IMR-90 (cell line): ENCODE results near the gene RFTN1. TPM values are rescaled to one million over a fixed set of nuclear protein-coding genes. Genes with fewer than 3 reads are reported as not detected.

Experiments used
- ATAC-seq: fragments of 200-7000 bp; cut with Tn5 transposase; 2 replicates; pipeline ENCODE4 v1.9.1; 2020; ENCODE audit warnings: low read depth, mild to moderate bottlenecking, moderate library complexity
- BruUV-seq: library from RNA; stranded (reverse); fragments of 400-500 nt; replicated peaks from 2 replicates; lab custom pipeline; 2021; lab: Mats Ljungman, UMichigan
- CTCF ChIA-PET: fragments of 300-600 bp; formaldehyde crosslinking; extraction: SDS; loops from one replicate; lab custom pipeline; 2021; ENCODE audit warnings: antibody characterized with exemption; lab: Yijun Ruan, JAX
- POLR2A ChIA-PET: fragments of 300-600 bp; sonication (Branson Sonifier 250); formaldehyde crosslinking; loops from one replicate; lab custom pipeline; 2022; ENCODE audit warnings: antibody characterized with exemption; ENCODE audit not compliant: unreplicated experiment; lab: Charles Lee
- DNase-seq: peaks from one replicate; pipeline ENCODE4 v3.0.0; 2013
- H2AFZ ChIP-seq: replicated peaks from 2 replicates; pipeline ENCODE3; 2013; ENCODE audit warnings: low read length, mild to moderate bottlenecking; ENCODE audit not compliant: poor library complexity
- H2AK5ac ChIP-seq: 2 replicates; pipeline ENCODE4 v1.6.1; 2013; ENCODE audit warnings: low read depth, low read length, inconsistent platforms
- H2AK9ac ChIP-seq: replicated peaks from 2 replicates; pipeline ENCODE3; 2013; ENCODE audit warnings: mild to moderate bottlenecking, low read depth, low read length, moderate library complexity; ENCODE audit not compliant: poor library complexity
- H2BK120ac ChIP-seq: 2 replicates; pipeline ENCODE4 v1.6.1; 2013; ENCODE audit warnings: low read depth, low read length, inconsistent platforms
- H2BK15ac ChIP-seq: 3 replicates; pipeline ENCODE4 v1.6.1; 2013; ENCODE audit warnings: low read depth, low read length, inconsistent platforms
- H2BK20ac ChIP-seq: 2 replicates; pipeline ENCODE4 v1.6.1; 2013; ENCODE audit warnings: low read depth, mild to moderate bottlenecking, inconsistent platforms, low read length, moderate library complexity
- H2BK5ac ChIP-seq: 2 replicates; pipeline ENCODE4 v1.6.1; 2013; ENCODE audit warnings: mild to moderate bottlenecking, low read depth, low read length, inconsistent platforms; ENCODE audit not compliant: poor library complexity, severe bottlenecking
- H3K14ac ChIP-seq: replicated peaks from 2 replicates; pipeline ENCODE4 v1.6.1; 2013; ENCODE audit warnings: low read depth, low read length, inconsistent platforms
- H3K18ac ChIP-seq: 2 replicates; pipeline ENCODE4 v1.6.1; 2013; ENCODE audit warnings: low read depth, low read length, control low read depth
- H3K23ac ChIP-seq: 2 replicates; pipeline ENCODE4 v1.6.1; 2013; ENCODE audit warnings: low read depth, low read length, inconsistent platforms
- H3K27ac ChIP-seq: 2 replicates; pipeline ENCODE4 v1.5.1; 2013; ENCODE audit warnings: mild to moderate bottlenecking, control low read depth, low read length; ENCODE audit not compliant: insufficient read depth
- H3K27me3 ChIP-seq: 2 replicates; pipeline ENCODE4 v1.6.1; 2013; ENCODE audit warnings: low read length; ENCODE audit not compliant: control insufficient read depth, insufficient read depth
- H3K36me3 ChIP-seq: 2 replicates; pipeline ENCODE4 v1.6.1; 2013; ENCODE audit warnings: low read length, mixed read lengths; ENCODE audit not compliant: control insufficient read depth, insufficient read depth
- H3K4ac ChIP-seq: 2 replicates; pipeline ENCODE4 v1.6.1; 2013; ENCODE audit warnings: low read depth, low read length, inconsistent platforms
- H3K4me1 ChIP-seq: 2 replicates; pipeline ENCODE4 v1.6.1; 2013; ENCODE audit warnings: low read length, mixed read lengths; ENCODE audit not compliant: control insufficient read depth, insufficient read depth
- H3K4me2 ChIP-seq: 2 replicates; pipeline ENCODE4 v1.6.1; 2013; ENCODE audit warnings: low read depth, mild to moderate bottlenecking, control low read depth, low read length, moderate library complexity
- H3K4me3 ChIP-seq: 2 replicates; pipeline ENCODE4 v1.5.1; 2013; ENCODE audit warnings: low read depth, mild to moderate bottlenecking, control low read depth, low read length, moderate library complexity; ENCODE audit not compliant: insufficient read depth
- H3K56ac ChIP-seq: 2 replicates; pipeline ENCODE4 v1.6.1; 2013; ENCODE audit warnings: low read length, inconsistent platforms; ENCODE audit not compliant: insufficient read depth; ENCODE audit errors: extremely low read depth
- H3K79me1 ChIP-seq, 2 experiments: 2 replicates each; pipeline ENCODE4 v1.6.1; 2013; ENCODE audit warnings: low read length in 2 of 2, inconsistent platforms in 1 of 2, low read depth in 1 of 2
- H3K9ac ChIP-seq: 2 replicates; pipeline ENCODE4 v1.6.1; 2013; ENCODE audit warnings: low read depth, low read length, control low read depth
- H3K9me1 ChIP-seq: 2 replicates; pipeline ENCODE4 v1.6.1; 2013; ENCODE audit warnings: low read length, inconsistent platforms; ENCODE audit not compliant: insufficient read depth
- H3K9me3 ChIP-seq: 2 replicates; pipeline ENCODE4 v1.6.1; 2013; ENCODE audit warnings: low read length; ENCODE audit not compliant: control insufficient read depth, insufficient read depth
- H4K20me1 ChIP-seq: 2 replicates; pipeline ENCODE4 v1.6.1; 2013; ENCODE audit warnings: low read length, inconsistent platforms; ENCODE audit not compliant: insufficient read depth
- H4K5ac ChIP-seq: 2 replicates; pipeline ENCODE4 v1.6.1; 2013; ENCODE audit warnings: mild to moderate bottlenecking, low read depth, low read length, control low read depth
- H4K8ac ChIP-seq, 2 experiments: 2 replicates each; pipeline ENCODE4 v1.6.1; 2013; ENCODE audit warnings: low read depth in 2 of 2, low read length in 2 of 2, control low read depth in 1 of 2, inconsistent platforms in 1 of 2
- H4K91ac ChIP-seq: 2 replicates; pipeline ENCODE4 v1.6.1; 2013; ENCODE audit warnings: low read depth, low read length, inconsistent platforms; ENCODE audit not compliant: insufficient read depth
- BHLHE40 ChIP-seq: fragments of 150-350 bp; IDR thresholded peaks from 2 replicates; pipeline ENCODE4 v1.6.1; 2016; ENCODE audit warnings: mild to moderate bottlenecking, low read depth, low read length
- CEBPB ChIP-seq: IDR thresholded peaks from 2 replicates; pipeline ENCODE4 v1.6.1; 2012; ENCODE audit warnings: low read depth, low read length, improper control_type of control experiment
- CTCF ChIP-seq: conservative IDR thresholded peaks from 2 replicates; pipeline ENCODE4 v1.5.1; 2012; ENCODE audit warnings: mild to moderate bottlenecking, low read depth, low read length, improper control_type of control experiment
- FOS ChIP-seq: fragments of 150-350 bp; IDR thresholded peaks from 2 replicates; pipeline ENCODE4 v1.6.1; 2016; ENCODE audit warnings: low read depth, low read length
- MAFK ChIP-seq: IDR thresholded peaks from 2 replicates; pipeline ENCODE4 v1.6.1; 2012; ENCODE audit warnings: low read depth, low read length, improper control_type of control experiment
- MAZ ChIP-seq: IDR thresholded peaks from 2 replicates; pipeline ENCODE4 v1.6.1; 2012; ENCODE audit warnings: low read depth, mild to moderate bottlenecking, low read length, improper control_type of control experiment, moderate library complexity, borderline replicate concordance
- MXI1 ChIP-seq: IDR thresholded peaks from 2 replicates; pipeline ENCODE4 v1.6.1; 2012; ENCODE audit warnings: low read depth, mild to moderate bottlenecking, low read length, moderate library complexity, borderline replicate concordance
- NFE2L2 ChIP-seq: fragments of 150-350 bp; IDR thresholded peaks from 2 replicates; pipeline ENCODE4 v1.6.1; 2016; ENCODE audit warnings: low read depth, mild to moderate bottlenecking, low read length
- POLR2A ChIP-seq: IDR thresholded peaks from 2 replicates; pipeline ENCODE4 v1.6.1; 2012; ENCODE audit warnings: mild to moderate bottlenecking, low read depth, low read length
- RAD21 ChIP-seq: IDR thresholded peaks from 2 replicates; pipeline ENCODE4 v1.6.1; 2012; ENCODE audit warnings: low read length, improper control_type of control experiment
- RCOR1 ChIP-seq: IDR thresholded peaks from 2 replicates; pipeline ENCODE4 v1.6.1; 2012; ENCODE audit warnings: mild to moderate bottlenecking, low read length, improper control_type of control experiment; ENCODE audit not compliant: insufficient replicate concordance
- RFX5 ChIP-seq: IDR thresholded peaks from 2 replicates; pipeline ENCODE4 v1.8.0; 2012; ENCODE audit warnings: low read depth, mild to moderate bottlenecking, low read length, moderate library complexity
- SMC3 ChIP-seq: fragments of 150-350 bp; IDR thresholded peaks from 2 replicates; pipeline ENCODE4 v1.6.1; 2016; ENCODE audit warnings: low read depth, mild to moderate bottlenecking, antibody characterized with exemption, low read length, moderate library complexity
- WGBS, 2 experiments: methylation state at CpG; one replicate each; pipeline versions ENCODE4 v1.1.5 to v1.1.7; 2013; ENCODE audit warnings: missing lambda C conversion rate in 2 of 2; ENCODE audit not compliant: insufficient read length in 1 of 2; ENCODE audit errors: extremely low coverage in 2 of 2; 5-methylcytosine and 5-hydroxymethylcytosine counted together
- dilution Hi-C: fragments of 300-500 bp; cut with HindIII; formaldehyde crosslinking; loops from one replicate; pipeline ENCODE4 v1.14.3; 2018; ENCODE audit warnings: low sequenced_read_pairs; ENCODE audit not compliant: unreplicated experiment
- in situ Hi-C: fragments of 300-500 bp; cut with MboI; formaldehyde crosslinking; loops from 3 replicates; pipeline ENCODE4 v1.14.3; 2019; ENCODE audit warnings: low sequenced_read_pairs, inconsistent platforms, mixed read lengths
- intact Hi-C: fragments of 100-400 bp; cut with micrococcal nuclease; formaldehyde crosslinking; loops from 2 replicates; pipeline ENCODE4 v1.10.0; 2022
- polyA plus RNA-seq, 3 experiments: library from polyadenylated mRNA; depleted of rRNA; stranded (reverse); fragments of >200 nt; gene quantifications; 2 replicates each; pipeline ENCODE4 v1.2.3, GENCODE V29; 2012; ENCODE audit warnings: low replicate concordance in 1 of 3
- total RNA-seq: library from RNA; depleted of rRNA; stranded (reverse); fragments of >200 nt; gene quantifications from 2 replicates; pipeline ENCODE4 v1.2.3, GENCODE V29; 2012
- TF ChIP-seq, protein P1 (sequence below): fragments of 150-350 bp; IDR thresholded peaks from 2 replicates; pipeline ENCODE4 v1.6.1; 2017; ENCODE audit warnings: mild to moderate bottlenecking, antibody characterized with exemption, low read length, low read depth

Gene RFTN1
- total and polyA plus RNA-seq, 2 of the 4 experiments (the other 2 are of a cell fraction), result 45.0 to 52.0 TPM

GRCh38 chr3:16536344-16536663 lies 22.8 kb upstream of the RFTN1 start:
- H4K5ac ChIP-seq, result no peak overlapping the region
- no peak overlapping the region for H4K8ac ChIP-seq
- POLR2A ChIA-PET, result no interaction called here
- H3K4me3 ChIP-seq, result no peak overlapping the region
- no peak overlapping the region for H3K9ac ChIP-seq
- H2AFZ ChIP-seq, result peak overlapping the region; percentile 68
- WGBS, 2 experiments, result no CpG with 5 or more reads among the region's 4 CpGs
- H4K20me1 ChIP-seq, result no peaks in the 10 kb centered on the region
- no peaks in the 10 kb centered on the region for H3K79me1 ChIP-seq
- in situ Hi-C loops (loop anchor here (25.0 kb wide), 1 partner anchor 699 kb away; no protein-coding TSS in a partner anchor), dilution Hi-C loops (loop anchor here (25.0 kb wide), 1 partner anchor 249 kb away; no protein-coding TSS in a partner anchor), intact Hi-C loops (no loop called here)
- DNase-seq, result no peak
- no peak overlapping the region for H3K4me2 ChIP-seq
- no peak overlapping the region for H2BK5ac ChIP-seq
- H3K36me3 ChIP-seq, result no peaks in the 10 kb centered on the region
- no peak overlapping the region for H2AK9ac ChIP-seq
- no peak overlapping the region for H3K18ac ChIP-seq
- H2BK15ac ChIP-seq, result no peak overlapping the region
- no peak overlapping the region for H3K23ac ChIP-seq
- no peaks in the 10 kb centered on the region for H3K9me3 ChIP-seq
- TF ChIP-seq RFX5 (no peak), NFE2L2 (no peak), POLR2A (no peak), CEBPB (no peak), RAD21 (no peak), MAZ (no peak), BHLHE40 (no peak), MAFK (no peak), MXI1 (no peak), FOS (no peak), SMC3 (no peak), RCOR1 (no peak), CTCF (no peak)
- TF ChIP-seq, protein P1, sequence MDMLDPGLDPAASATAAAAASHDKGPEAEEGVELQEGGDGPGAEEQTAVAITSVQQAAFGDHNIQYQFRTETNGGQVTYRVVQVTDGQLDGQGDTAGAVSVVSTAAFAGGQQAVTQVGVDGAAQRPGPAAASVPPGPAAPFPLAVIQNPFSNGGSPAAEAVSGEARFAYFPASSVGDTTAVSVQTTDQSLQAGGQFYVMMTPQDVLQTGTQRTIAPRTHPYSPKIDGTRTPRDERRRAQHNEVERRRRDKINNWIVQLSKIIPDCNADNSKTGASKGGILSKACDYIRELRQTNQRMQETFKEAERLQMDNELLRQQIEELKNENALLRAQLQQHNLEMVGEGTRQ, result no peak
- no peak overlapping the region for H2BK120ac ChIP-seq
- BruUV-seq, result no TSS peak
- H3K27me3 ChIP-seq, result peaks cover 40% of the 10 kb centered on the region
- no peak for ATAC-seq
- H3K27ac ChIP-seq, result no peak overlapping the region
- H4K91ac ChIP-seq, result no peak overlapping the region
- no peak overlapping the region for H2AK5ac ChIP-seq
- CTCF ChIA-PET, result interaction anchor here (1.0 kb wide), 1 partner anchor 17 kb away, joined by 3 read pairs; no protein-coding TSS in a partner anchor
- no peaks in the 10 kb centered on the region for H3K4me1 ChIP-seq
- H3K9me1 ChIP-seq, result peaks cover 4% of the 10 kb centered on the region; the same call in 1 of the 2 replicates
- no peak overlapping the region for H2BK20ac ChIP-seq
- no peak overlapping the region; the same call in 1 of the 2 replicates for H3K14ac ChIP-seq
- H3K4ac ChIP-seq, result no peak overlapping the region
- H3K56ac ChIP-seq, result no peak overlapping the region
